Dermis blood vessel endothelial cell (primary cell): ENCODE results near the gene ATP4A. TPM values are rescaled to one million over a fixed set of nuclear protein-coding genes. Genes with fewer than 3 reads are reported as not detected.

Source experiments
- DNase-seq: peaks from one replicate; pipeline ENCODE4 v3.0.0; 2010
- total RNA-seq: library from RNA; depleted of rRNA; stranded (reverse); fragments of >200 nt; gene quantifications from 2 replicates; pipeline ENCODE4 v1.2.3, GENCODE V29; 2014

Gene ATP4A
- total RNA-seq, 1 donor from 2014 or later: not detected

DNA sequence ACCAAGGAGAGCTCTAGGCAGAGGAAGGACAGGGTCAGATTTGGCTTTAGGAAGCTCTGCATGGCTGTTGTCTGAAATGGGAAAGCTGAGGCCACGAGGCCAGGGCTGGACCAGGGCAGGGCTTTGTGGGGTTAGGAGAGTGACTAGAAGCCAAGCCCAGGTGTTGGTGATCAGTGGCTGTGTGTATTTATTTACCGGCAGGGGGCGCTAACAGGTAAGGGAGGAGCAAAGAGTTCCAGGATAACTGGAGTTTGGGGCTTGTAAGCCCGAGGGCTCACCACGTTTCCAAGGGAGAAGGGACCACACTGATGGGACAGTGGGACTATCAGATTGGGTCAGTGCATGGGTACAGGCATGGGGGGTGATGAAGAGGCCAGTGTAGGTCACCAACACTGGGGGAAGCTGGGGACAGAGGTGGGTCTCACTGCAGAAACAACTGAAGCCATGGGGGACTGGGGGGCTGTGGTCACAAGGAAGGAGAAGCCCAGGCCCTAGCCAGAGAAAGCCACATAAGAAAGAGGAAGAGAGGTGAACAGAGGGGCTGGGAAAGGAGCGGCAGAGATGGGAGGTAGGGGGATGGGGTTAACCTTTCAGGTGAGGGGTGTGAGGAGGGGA, 14.2 kb downstream of the ATP4A start:
- DNase-seq: peak; percentile 82

- no peak for DNase-seq
Observed at GRCh38 chr19:35546532-35546931, 16.9 kb downstream of the ATP4A start.

- DNase-seq: peak; percentile 46
Observed at GRCh38 chr19:35545855-35546381, 17.5 kb downstream of the ATP4A start.

DNA sequence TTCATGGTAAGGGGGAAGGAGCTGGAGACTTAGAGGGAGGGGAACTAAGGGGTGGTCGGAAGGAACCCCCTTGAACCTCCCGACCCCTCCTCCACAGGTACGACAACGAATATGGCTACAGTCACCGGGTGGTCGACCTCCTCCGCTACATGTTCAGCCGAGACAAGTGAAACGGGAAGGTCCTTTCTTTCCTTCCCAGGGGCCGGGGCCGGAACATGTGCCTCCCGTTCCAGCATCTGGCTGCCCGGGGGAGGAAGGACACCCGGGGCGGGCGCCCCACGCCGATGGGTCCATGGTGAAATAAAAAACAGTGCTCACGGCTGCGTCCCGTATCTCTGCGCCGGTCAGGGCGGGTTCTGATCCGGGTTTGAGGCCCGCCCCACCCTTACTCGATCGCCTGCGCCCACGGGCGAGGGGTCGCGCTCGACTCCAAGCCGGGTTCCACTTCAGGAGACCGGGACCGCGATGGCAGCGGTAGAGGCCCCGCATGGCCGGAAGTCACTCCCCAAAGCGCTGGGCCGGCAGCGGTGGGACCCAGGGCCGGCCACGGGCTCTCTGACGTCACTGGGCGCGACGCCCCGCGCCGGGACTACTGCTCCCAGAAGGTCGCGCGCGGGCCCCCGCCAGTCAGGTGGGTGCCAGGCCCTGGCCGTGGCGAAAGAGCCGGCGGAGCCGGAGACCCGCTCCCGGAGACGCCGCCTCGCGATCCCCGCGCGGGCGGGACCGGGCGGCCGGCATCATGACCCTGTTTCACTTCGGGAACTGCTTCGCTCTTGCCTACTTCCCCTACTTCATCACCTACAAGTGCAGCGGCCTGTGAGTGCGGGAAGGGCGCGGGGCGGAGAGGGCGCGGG, 18.2 kb downstream of the ATP4A start, which contains the start of gene TMEM147:
Gene TMEM147, plus strand, starts transcription at position 626 of the 854 bp plus-strand sequence. Its CDS starts 114 bp downstream, at position 740.
- peak; percentile 86 for DNase-seq

- no peak for DNase-seq
Observed at GRCh38 chr19:35544110-35544802, 19.2 kb downstream of the ATP4A start.

DNA sequence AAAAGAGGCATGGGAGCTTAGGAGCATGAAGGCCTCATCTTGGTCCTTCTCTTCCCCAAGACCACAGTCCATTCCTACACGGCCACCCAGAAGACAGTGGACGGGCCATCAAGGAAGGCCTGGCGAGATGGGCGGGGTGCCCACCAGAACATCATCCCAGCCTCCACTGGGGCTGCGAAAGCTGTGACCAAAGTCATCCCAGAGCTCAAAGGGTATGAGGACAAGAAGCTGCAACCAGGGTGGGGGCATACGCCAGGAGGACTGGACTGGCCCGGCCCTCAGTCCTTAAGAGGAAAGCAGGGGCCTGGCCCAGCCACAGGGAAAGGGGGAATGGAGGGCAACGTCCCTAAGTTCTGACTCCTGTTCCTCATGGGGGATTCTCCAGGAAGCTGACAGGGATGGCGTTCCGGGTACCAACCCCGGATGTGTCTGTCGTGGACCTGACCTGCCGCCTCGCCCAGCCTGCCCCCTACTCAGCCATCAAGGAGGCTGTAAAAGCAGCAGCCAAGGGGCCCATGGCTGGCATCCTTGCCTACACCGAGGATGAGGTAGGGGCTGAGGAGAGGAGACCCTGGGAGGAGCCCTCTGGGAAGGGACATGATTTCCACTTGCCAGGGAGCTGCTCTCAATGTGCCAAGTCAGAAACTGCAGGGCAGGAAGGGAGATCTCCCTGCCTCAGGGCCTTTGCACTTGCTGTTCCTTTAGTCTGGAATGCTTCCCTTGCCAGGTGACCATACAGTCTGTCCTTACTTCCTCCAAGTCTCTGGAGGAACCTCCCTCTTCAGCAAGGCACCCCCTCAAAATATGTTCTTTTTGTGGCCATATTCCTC, 20.0 kb downstream of the ATP4A start:
- no peak for DNase-seq

- DNase-seq: no peak
Observed at GRCh38 chr19:35542209-35542608, 21.2 kb downstream of the ATP4A start.

DNA sequence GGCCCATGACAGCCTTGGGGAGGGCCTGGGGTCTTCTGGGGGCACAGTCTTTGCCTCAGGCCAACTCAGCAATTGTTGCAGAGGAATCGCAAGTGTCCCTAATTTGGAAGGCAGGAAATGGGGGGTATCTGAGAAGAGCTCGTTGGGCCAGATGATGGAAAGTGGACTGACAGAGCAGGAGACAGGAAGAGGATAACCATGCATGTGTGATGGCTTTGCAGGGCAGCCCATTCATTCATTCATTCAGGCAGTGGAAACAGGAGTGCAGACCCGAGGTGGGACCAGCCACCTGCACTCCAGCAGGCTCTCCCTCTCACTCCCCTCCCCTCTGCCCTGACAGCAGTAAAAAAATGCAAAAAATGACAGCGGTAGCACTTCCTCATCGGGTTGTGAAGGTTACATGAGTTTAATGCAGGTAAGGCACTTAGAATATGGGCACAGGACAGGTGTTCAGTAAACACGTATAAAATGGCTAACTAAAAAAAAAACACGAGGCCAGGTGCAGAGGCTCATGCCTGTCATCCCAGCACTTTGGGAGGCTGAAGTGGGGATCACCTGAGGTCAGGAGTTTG, 23.0 kb downstream of the ATP4A start:
- no peak for DNase-seq

DNA sequence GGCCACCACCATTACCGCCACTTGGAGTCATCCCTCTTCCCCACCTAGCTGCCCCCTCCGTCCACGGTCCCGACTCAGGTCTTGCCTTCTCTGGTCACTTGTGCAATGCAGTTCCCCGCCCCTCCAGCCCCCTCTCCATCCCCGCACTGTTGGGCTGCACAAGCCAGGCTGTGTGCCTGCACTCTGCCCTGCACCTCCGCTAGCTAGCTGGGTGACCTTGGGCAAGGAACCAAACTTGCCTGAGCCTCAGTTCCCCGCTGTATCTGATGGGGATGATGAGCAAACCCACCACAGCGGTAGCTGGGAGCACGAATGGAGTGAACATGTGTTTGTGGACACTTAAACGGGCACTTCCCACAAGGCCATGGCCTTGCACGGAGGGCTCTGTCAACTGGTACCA, 23.6 kb downstream of the ATP4A start:
- no peak for DNase-seq

- DNase-seq: no peak
Observed at GRCh38 chr19:35539314-35539713, 24.1 kb downstream of the ATP4A start.

DNA sequence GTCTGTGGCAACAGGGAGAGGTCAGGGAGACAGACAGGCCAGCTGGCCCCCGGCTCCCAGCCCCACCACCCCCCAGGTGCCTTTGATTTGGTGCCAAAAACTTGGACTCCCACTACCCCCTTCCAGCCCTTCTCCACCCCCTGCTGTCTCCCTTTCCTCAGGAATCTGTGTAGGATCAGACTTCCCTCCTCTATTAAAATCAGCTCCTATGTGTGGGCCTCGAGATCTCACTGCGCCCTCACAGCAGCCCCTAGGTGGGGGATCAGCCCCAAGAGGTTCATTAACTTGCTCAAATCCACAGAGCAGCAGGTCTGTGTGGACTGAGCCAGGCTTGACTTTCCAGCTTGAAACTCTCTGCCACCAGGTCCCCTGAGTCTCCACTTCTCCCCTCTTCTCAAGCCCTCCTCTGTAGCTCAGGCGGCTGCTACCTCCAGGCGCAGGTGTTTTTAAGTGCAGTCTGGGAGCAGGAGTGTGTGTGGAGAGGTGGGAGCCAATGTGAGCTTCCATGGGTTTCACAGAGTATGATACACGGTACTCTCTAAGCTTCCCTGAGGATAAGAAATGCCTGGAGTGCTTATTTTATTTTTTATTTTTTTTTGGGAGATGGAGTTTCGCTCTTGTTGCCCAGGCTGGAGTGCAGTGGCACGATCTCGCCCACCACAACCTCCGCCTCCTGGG, 28.5 kb downstream of the ATP4A start:
- DNase-seq: no peak

- no peak for DNase-seq
Observed at GRCh38 chr19:35533822-35534392, 29.6 kb downstream of the ATP4A start.

DNA sequence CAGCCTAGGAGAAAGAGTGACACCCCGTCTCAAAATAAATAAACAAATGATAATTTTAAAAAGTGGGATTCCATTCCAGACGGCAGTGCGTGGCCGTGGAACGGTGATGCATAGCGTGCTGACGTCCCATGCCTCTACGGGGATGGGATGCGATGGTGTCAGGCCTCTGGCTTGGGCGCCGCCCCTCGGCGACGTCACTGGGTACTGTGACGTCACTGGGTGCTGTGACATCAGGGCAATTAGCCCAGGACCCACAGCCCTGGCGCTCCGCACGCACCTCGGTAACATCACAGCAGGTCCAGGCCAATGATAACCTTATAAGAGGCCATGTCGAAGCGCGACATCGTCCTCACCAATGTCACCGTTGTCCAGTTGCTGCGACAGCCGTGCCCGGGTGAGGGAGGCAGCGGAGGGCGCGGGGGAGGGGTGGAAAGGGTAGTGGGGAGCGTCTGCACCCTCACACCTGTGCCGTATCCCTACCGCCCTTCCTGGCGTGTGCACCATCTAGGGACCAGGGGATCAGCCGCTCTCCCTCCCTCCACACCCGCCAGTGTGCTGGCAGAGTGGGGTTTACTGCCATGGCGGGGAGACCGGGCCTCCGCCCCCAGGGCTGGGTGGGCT, 30.1 kb downstream of the ATP4A start, which contains the start of gene GAPDHS:
Gene GAPDHS, plus strand, starts transcription at position 256 of the 621 bp plus-strand sequence. Its CDS starts 72 bp downstream, at position 328.
- no peak for DNase-seq

DNA sequence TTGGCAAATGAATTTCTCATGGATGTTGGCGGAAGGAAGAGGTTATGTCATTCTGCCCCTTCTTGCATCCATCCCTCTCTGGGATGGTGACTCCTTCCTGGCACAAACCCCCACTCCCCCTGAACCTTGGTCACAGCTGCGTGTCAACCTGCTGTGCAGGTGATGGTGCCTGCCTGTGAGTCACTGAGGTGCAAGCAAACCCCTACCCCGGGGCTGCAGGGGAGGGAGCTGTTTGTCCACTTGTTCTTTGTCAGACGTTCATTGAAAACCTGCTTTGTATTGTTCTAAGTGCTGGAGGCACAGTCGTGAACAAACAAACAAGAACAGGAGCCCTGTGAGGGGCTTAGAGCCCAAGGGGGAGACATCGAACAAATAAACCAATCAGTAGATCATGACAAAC, 32.2 kb downstream of the ATP4A start:
- DNase-seq: no peak

DNA sequence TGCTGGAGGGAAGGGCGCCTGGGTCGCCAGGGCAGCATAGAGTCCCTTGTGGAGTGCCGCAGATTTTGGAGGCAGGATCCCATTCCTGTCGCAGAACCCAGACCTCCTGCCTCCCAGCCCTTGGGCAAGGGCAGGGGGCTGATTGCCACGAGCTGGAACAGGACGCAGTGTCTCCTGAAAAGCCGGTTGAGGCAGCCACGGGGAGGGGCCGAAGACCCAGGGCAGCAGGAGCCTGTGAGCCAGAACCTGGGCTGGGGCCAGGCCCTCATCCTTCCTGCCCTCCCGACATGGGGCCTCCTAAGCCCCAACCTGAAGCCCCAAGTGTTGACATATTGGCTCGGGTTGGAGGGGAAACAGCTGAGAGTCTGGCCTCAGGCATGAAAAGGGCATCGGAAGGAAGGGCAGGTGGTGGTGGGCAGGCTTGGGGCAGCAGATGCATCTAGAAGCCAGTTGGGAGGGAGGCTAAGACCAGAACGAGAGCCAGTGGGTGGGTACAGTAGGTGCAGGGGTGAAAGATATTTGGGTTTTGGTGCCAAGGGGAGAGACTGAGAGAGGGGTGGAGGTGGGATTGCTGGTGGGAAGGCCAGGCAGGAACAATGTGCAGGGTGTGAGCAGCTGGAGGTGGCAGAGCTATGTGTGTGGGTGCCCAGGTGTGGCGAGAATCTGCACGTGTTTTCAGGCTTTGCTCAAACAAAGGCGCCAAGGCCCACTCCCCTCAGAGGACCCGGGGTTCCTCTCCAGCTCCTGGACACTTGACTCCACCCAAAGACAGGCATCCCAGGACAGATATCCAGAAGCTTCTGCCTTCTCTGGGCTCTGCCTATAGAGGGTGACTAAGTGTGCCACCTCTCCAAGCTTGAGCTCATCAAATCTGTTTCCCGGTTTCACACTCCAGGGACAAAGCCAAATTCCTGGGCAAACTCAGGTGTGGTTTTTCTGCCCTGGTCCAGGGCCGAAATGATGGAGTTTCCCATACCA, 33.9 kb downstream of the ATP4A start:
- DNase-seq: no peak

DNA sequence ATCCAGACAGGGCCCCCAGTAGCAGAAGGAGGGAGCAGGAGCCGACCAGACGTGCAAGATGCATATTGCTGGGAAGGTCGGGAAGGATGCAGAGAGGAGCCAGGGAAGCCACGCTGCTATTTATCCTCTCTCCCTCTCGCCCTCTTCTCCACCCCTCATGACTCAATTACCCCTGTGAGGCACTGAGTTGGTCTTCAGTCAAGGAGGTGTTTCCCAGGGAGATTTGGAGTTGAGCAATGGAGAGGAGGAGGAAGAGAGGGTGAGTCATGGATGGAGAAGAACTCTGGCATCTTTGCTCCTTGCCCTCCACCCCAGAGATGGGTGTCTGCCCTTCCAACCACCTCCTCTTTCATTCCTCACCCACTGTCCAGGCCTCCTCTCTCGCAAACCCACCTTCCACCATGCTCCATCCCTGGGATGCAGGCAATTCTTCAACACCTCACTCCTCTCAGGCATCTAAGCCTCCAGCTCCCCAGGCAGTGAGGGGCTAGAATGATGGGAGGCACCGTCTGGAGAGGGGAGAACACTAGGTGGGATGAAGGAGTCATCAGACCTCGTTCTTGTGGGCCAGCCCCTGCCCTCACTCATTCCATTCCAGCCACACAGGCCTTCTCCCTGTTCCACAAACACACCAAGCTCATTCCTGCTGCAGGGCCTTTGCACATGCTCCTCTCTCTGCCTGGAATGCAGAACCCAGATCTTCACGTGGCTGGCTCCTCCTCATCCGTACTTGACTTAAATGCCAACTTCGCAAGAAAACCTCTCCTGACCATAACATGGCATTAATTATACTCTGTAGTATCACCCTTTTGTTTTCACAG, 35.0 kb downstream of the ATP4A start, which contains the start of gene SBSN:
Gene SBSN, minus strand, starts transcription at position 94 of the 821 bp plus-strand sequence. Its CDS starts 30 bp downstream, at position 64.
- no peak for DNase-seq

DNA sequence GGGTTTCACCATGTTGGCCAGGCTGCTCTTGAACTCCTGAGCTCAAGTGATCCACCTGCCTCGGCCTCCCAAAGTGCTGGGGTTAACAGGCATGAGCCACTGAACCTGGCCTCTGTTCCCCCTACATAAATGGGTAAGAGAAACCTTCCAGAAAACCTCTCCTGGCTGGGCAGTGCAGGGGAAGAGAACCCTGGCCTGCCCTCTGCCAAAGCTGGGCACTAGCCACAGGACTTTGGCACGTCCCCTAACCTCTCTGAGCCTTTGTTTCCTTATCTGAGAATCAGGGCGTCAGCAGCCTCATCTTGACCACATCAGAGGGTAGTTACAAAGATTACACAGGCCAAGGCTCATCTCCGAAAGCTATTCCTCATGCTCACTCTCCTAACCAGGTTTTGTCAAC, 37.6 kb downstream of the ATP4A start:
- DNase-seq: no peak
